GM19193 (cell line): ENCODE data around the gene PMM1.

Experiments
- POLR2A ChIP-seq: IDR thresholded peaks from 4 replicates; pipeline ENCODE4 v1.6.1; 2011; ENCODE audit not compliant: insufficient read depth, insufficient read length; ENCODE audit errors: extremely low read depth

The PMM1 gene

DNA sequence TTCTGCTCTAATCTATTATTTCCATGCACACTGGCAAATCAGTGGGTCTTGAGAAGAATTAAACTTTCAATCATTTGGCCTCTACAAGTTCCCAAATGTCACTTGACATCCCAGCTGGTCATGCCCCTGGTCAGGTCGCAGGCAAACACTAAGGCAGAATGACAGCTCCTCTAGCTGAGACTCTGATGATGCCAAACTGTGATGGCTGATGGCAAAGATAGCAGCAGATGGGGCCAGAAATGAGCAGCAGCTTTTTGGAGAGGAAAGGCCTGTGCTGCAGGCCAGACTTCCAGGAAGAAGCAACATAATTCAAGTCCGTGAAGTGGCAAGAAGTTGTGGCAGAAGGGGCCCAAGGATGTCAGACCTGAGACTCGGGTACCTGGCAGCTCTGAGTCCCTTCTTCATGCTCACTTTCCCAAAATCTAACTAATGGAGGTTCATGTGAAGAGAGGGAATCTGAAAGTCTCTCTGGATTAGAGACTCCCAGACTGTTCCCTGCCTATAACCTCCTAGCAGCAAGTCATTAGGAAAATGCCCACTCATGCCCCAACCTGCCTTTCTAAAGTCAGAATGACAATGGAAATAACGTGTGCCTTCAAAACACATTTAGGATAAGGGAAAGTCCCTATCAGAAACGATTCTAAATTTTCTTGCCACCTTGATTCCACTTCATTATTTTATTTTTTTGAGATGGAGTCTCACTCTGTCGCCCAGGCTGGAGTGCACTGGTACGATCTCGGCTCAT is 9.4 kb upstream of the PMM1 start:
- TF ChIP-seq POLR2A: no peak

DNA sequence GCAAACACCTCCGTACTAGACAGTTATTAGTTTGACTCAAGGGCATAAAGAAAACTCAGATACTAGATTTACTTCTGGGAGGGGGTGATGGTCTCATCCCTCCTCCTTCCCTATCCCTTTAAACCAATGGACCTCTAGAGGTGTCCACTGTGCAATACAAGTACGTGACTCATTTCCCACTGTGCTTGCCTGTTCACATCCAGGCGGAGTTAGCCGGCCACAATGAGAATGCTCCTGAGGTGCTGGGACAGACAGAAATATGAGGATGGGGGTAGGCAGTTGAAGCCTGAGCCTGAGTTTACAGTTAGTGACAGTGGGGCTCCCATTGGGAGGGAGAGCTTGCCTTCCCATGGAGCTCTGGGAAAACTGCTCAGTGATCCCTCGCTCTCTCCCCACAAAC is 8.4 kb upstream of the PMM1 start:
- TF ChIP-seq POLR2A: no peak

GRCh38 chr22:41597635-41597953 is 8.0 kb upstream of the PMM1 start:
- no peak for TF ChIP-seq POLR2A

DNA sequence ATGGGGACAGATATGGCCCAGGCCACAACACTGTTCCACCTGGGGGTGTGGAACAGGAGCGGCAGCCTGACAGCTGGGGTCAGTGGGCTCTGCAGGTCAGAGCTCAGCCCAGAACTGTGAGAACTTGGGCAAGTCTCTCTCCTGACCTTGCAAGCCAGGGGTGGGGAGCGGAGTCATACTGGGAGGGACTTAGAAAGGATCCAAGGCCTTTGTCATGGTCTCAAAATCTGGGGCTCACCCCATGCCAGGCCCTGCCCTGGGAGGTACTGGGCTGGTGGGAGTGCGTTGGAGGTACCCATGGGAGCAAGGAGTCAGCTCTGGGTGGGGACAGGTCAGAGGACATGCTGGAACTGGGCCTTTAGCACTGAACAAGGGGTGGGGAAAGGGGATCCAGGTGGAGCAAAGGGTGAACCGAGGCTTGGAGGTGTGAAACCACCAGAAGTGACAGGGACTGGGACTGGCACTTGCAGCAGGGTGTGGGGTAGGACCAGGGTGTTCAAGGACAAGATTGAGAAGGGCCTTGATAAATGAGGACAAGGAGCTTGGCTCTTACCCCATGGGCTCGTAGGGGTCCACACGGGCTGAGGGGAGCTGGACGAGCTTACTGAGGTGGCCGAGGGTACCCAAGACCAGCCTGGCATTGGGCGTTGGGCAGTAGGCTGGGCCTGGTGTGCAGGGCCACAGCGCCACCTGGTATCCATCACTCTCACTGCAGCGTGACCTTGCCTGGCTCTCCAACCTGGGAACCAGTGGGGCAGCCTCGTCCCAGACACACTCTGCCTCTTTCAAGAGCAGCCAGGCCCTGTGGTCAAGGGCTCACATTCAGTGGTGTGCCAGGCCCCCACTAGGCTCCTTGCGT is 7.4 kb upstream of the PMM1 start:
- no peak for TF ChIP-seq POLR2A

DNA sequence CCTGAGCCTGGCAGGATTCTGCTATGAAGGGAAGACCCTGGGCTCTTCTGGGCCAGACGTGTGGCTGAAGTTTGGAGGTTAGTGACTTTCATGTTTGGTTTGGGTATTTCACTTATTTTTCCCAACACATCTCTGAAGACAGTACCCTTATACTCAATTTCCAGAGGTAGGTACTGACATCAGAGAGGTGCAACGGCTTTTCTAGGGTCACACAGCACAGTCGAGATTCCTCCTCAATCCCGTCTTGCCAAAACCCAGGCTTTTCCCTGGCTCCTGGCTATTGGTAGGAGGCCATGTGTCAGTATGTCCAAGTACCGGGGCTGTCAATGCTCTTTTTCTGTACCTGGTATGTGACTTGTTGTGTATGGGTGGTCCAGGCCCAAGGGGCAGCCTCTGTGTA is 6.1 kb upstream of the PMM1 start:
- no peak for TF ChIP-seq POLR2A

DNA sequence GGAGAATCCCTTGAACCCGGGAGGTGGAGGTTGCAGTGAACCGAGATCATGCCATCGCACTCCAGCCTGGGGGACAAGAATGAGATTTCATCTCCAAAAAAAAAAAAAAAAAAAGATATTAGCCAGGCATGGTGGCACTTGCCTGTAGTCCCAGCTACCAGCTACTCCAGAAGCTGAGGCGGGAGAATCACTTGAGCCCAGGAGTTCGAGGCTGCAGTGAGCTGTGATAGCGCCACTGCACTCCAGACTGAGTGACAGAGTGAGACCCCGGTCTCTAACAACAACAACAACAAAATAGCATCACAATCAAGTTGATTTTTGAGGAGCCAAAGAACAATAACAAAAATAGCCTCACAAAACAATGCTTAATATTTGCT is 2.3 kb downstream of the PMM1 start:
- no peak for TF ChIP-seq POLR2A

DNA sequence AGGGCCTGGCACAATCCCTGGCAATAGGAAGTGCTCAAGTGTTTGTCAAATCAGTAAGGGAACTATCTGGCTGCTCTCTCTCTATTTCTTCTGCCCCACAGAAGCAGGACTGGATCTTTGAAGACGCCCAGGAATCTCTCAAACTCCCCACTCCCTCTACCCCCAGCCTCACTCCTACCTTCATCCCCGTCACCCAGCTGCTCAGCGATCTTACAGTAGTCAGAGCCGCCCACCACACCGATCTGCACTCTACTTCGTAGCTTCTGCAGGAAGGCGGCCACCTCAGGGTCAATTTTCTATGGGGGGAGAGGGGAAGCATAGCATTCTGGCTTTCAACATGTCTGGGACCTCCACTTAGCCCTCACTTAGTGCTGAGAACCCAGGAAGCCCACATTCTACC is 3.7 kb downstream of the PMM1 start:
- no peak for TF ChIP-seq POLR2A

DNA sequence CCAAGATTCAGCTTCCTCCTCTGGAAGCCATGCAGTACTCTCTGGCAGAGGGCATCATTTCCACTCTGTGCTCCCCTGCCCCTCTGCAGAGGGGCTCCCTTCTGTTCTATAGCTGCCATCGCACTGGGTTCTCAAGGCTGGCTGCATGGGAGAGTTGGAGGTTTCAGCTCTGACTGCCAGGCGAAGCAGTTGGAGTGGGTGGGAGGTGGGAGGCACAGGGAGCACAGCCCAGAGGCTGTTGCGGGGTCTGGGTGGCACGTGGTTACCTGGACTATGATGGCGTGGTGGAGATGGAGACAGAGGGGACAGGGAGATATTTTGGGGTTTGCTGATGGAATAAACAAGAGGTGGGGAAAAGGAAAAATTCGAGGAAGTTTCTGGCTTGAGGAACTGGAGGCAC is 4.8 kb downstream of the PMM1 start:
- TF ChIP-seq POLR2A: no peak

GRCh38 chr22:41582694-41583093 is 6.9 kb downstream of the PMM1 start:
- TF ChIP-seq POLR2A: no peak

- no peak for TF ChIP-seq POLR2A
Observed at GRCh38 chr22:41579997-41580355, 9.7 kb downstream of the PMM1 start.

GRCh38 chr22:41579297-41579996 is 10.2 kb downstream of the PMM1 start:
- TF ChIP-seq POLR2A: no peak

DNA sequence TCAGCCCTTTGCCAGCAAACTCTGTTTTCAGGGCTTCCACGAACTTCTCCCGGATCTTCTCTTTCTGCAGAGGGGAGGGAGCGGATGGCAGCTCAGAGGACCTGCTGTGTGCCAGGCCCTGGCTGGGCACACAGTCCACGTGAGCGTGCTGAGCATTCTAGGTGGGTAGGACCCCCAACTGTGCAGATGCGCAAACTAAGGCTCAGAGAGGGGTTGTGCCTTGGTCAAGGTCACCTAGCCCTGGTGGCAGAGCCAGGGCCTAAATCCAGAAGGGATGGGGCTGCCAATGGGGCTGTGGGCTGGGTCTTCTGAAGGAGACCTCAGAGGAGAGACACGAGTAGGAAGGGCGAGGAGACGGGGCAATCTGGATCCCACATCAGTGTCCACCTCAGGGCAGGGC is 10.8 kb downstream of the PMM1 start:
- TF ChIP-seq POLR2A: no peak

- TF ChIP-seq POLR2A: no peak
Observed at GRCh38 chr22:41578114-41578513, 11.5 kb downstream of the PMM1 start.

- TF ChIP-seq POLR2A: no peak
Observed at GRCh38 chr22:41576877-41577276, 12.8 kb downstream of the PMM1 start.

DNA sequence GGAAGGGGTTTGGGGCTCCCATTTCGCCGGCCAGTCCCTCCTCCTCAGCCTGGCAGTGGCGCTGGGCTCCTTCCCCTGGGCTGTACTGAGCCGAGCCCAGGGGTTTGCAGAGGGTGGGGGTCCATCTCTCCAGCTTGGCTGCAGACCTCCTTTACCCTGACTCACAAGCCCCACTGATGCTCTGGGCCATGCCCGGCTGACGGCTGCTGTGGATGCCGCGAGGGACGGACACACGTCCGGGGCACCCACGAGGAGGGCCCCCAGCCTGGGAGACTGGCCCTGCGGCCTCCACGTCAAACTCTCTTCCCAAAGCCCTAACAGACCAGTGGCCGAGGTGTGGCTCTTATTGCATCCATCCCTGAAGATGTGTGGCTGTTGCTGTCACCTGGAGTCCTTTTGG is 14.1 kb downstream of the PMM1 start:
- no peak for TF ChIP-seq POLR2A
